ENCODE measurements around the gene LIME1.

DNA sequence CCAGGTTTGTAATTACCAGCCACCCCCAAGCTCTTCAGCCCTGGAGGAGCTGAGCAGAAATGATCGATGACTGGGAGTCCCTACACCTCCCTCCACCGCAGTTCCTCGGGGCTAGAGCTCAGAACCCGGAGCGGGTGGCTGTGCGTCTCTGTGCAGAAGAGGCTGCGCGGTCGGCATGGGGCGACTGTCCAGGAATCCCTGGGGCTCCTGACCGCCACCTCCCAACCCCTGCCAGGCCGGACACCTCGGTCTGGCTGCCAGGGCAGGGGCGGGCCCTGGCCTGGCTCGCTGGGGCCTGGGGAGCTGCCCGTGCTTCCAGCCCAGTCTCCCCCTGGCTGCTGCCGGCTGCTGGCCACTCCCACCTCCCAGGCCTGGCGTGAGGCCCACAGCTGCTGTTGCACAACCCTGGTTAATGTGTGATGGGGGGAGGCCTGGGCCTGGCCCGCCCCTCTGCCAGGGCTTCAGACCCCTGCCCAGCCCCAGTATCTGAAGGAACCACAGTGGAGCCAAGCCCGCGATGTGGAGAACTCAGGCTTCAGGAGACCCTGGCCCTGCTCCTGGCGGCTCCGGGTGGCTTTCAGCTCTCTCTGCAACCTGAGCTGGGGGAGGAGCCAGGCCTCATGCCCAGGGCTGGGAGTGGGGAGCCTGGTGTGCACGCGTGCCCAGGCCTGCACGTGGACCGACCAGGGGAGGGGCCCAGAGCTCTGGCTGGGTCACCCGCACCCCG lies 4.3 kb downstream of the LIME1 start:
- TF ChIP-seq GABPB1 (CRISPR knock-in tag; IDR thresholded peaks at IDR 0.05): peak; percentile 83
- TF ChIP-seq CTCF (IDR thresholded peaks at IDR 0.05): no peak

All from WTC11 (cell line).